HEK293T (cell line): ENCODE measurements around the gene ADA.

Experiments used
- ARNT ChIP-seq: fragments of 450-650 bp; IDR thresholded peaks from 2 replicates; pipeline ENCODE4 v1.6.1; 2017; ENCODE audit warnings: mild to moderate bottlenecking
- BHLHE40 ChIP-seq: fragments of 450-650 bp; IDR thresholded peaks from 2 replicates; pipeline ENCODE4 v1.6.1; 2016; ENCODE audit warnings: mild to moderate bottlenecking, moderate library complexity, borderline replicate concordance
- CTBP1 ChIP-seq: fragments of 450-650 bp; IDR thresholded peaks from 2 replicates; pipeline ENCODE4 v1.6.1; 2016; ENCODE audit warnings: borderline replicate concordance
- ELF4 ChIP-seq: fragments of 450-650 bp; IDR thresholded peaks from 2 replicates; pipeline ENCODE4 v1.6.1; 2017; ENCODE audit warnings: antibody characterized with exemption
- FOXA1 ChIP-seq: fragments of 450-650 bp; IDR thresholded peaks from 2 replicates; pipeline ENCODE4 v1.6.1; 2016; ENCODE audit warnings: mild to moderate bottlenecking
- FOXK2 ChIP-seq: fragments of 450-650 bp; IDR thresholded peaks from 2 replicates; pipeline ENCODE4 v1.6.1; 2016; ENCODE audit warnings: mild to moderate bottlenecking
- FOXM1 ChIP-seq: fragments of 450-650 bp; IDR thresholded peaks from 2 replicates; pipeline ENCODE4 v1.6.1; 2017; ENCODE audit warnings: mild to moderate bottlenecking, borderline replicate concordance
- L3MBTL2 ChIP-seq: fragments of 450-650 bp; conservative IDR thresholded peaks from 2 replicates; pipeline ENCODE4 v1.6.1; 2016; ENCODE audit warnings: mild to moderate bottlenecking
- LEF1 ChIP-seq: fragments of 450-650 bp; IDR thresholded peaks from 2 replicates; pipeline ENCODE4 v1.6.1; 2017; ENCODE audit warnings: mild to moderate bottlenecking, borderline replicate concordance
- SP1 ChIP-seq: fragments of 450-650 bp; IDR thresholded peaks from 2 replicates; pipeline ENCODE4 v1.6.1; 2017
- SUZ12 ChIP-seq: fragments of 450-650 bp; IDR thresholded peaks from 2 replicates; pipeline ENCODE4 v1.6.1; 2016; ENCODE audit warnings: mild to moderate bottlenecking
- TARDBP ChIP-seq: fragments of 450-650 bp; IDR thresholded peaks from 2 replicates; pipeline ENCODE4 v1.6.1; 2016
- ZNF384 ChIP-seq: fragments of 450-650 bp; IDR thresholded peaks from 2 replicates; pipeline ENCODE4 v1.6.1; 2016
- TF ChIP-seq, protein P1 (sequence below): fragments of 450-650 bp; IDR thresholded peaks from 2 replicates; pipeline ENCODE4 v1.6.1; 2016

DNA sequence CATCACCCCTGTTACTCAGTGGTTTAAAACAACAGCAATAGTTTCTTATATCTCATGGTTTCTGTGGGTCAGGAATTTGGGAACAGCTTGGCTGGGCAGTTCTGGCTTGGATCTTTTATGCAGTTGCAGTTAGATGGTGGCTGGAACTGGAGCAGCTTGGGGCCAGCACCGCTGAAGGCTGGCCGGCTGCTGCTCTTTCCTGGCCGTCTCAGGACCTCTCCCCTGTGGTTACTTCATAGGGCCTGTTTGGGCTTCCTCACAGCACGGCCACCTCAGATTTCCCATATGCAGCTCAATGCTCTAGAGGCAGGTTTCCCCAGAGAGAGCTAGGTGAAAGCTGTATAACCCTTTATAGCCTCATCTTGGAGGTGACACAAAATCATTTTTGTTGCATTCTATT lies 53.6 kb downstream of the ADA start:
- TF ChIP-seq SUZ12, result no peak
- no peak for TF ChIP-seq FOXM1
- TF ChIP-seq BHLHE40, result no peak
- no peak for TF ChIP-seq ARNT
- TF ChIP-seq FOXA1, result no peak
- TF ChIP-seq L3MBTL2, result no peak
- TF ChIP-seq TARDBP, result no peak
- TF ChIP-seq LEF1, result no peak
- TF ChIP-seq SP1, result no peak
- TF ChIP-seq, protein P1, sequence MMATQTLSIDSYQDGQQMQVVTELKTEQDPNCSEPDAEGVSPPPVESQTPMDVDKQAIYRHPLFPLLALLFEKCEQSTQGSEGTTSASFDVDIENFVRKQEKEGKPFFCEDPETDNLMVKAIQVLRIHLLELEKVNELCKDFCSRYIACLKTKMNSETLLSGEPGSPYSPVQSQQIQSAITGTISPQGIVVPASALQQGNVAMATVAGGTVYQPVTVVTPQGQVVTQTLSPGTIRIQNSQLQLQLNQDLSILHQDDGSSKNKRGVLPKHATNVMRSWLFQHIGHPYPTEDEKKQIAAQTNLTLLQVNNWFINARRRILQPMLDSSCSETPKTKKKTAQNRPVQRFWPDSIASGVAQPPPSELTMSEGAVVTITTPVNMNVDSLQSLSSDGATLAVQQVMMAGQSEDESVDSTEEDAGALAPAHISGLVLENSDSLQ, result no peak
- TF ChIP-seq ELF4, result no peak
- no peak for TF ChIP-seq ZNF384
- no peak for TF ChIP-seq CTBP1
- no peak for TF ChIP-seq FOXK2
